Amniotic stem cell (primary cell): Measurements from ENCODE around the gene SLC44A4.
"Not testable (repeated sequence)": the region's sequence is repeated elsewhere in the genome, so short reads cannot be mapped to it uniquely, and the experiment has no call there.

ENCODE experiments used
- DNase-seq: peaks from one replicate; lab custom pipeline; 2025; lab: John Stamatoyannopoulos, UW

SLC44A4 gene

DNA sequence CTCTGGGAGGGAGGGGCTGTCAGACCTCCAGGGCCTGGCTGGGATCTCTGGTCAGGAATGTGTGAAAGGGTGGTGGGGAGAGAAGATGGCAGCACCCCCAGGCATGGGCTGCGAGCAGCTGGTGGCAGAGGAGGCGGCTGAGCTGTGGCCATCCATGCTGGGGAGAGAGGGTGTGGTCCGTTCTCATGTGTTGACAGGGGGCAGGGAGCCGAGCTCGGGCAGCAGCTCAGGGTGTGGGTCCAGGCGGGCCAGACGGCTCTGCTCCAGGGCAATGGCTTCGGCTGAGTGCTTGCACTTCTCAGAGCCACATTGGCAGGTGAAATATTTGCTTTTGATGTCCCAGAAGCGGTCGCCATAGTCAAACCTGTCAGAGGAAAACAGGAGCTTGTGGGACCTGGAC, 1.1 kb upstream of the SLC44A4 start:
- no peak for DNase-seq

DNA sequence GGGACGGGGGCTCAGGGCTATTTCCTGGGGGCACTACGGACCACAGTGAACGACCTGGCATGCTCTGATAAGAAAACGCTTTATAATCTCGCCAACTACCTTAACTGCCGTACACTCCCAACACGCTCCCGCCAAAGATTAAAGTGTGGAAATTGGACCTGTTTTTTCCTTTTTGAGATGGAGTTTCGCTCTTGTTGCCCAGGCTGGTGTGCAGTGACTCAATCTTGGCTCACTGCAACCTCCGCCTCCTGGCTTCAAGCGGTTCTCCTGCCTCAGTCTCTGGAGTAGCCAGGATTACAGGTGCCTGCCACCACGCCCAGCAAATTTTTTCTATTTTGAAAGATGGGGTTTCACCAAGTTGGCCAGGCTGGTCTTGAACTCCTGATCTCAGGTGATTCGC, 346 bp upstream of the SLC44A4 start:
- DNase-seq = no peak

- DNase-seq = no peak
These were observed 575 bp downstream of the SLC44A4 start for GRCh38 chr6:31878222-31878621.

DNA sequence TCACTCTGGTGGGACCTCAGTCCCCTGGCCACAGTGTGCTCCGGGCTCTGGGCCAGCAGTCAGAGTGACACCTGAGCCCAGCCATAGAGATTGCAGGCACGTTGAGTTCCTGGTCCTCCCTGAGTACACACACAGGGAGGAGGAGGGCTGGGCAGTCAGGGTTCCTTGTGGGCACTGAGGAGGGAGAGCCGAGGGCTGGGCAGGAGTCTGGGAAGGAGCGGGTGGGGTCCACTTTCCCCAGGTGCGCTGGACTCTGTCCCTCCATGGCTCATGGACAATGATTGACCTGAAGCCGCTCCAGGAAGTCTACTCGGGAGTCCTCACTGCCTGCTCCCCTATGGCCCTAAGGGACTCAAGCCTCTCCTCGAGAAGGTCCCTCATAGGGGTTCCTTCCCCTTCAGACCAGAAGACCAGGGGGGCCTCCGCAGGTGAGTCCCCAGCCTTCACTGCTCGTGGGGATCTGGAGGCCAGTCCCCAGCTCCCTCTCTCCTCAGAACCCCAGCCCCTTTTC, 1.1 kb downstream of the SLC44A4 start:
- no peak for DNase-seq

- DNase-seq = no peak
These were observed 1.6 kb downstream of the SLC44A4 start for GRCh38 chr6:31877125-31877650.

DNA sequence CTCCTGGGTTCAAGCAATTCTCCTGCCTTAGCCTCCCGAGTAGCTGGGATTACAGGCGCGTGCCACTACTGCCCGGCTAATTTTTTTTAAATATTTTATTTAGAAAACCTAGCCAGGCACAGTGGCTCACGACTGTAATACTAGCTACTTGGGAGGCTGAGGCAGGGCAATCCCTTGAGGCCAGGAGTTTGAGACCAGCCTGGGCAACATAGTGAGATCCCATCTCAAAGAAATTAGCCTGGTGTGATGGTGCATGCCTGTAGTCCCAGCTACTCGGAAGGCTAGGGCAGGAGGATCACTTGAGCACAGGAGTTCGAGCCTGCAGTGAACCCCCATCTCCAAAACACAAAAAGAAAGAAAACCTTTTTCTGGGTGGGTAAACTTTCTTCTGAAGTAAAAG, 2.4 kb downstream of the SLC44A4 start:
- DNase-seq = no peak

- DNase-seq = no peak
These were observed 2.9 kb downstream of the SLC44A4 start for GRCh38 chr6:31875877-31876276.

GRCh38 chr6:31874836-31875572, 3.8 kb downstream of the SLC44A4 start:
- DNase-seq = no peak

DNA sequence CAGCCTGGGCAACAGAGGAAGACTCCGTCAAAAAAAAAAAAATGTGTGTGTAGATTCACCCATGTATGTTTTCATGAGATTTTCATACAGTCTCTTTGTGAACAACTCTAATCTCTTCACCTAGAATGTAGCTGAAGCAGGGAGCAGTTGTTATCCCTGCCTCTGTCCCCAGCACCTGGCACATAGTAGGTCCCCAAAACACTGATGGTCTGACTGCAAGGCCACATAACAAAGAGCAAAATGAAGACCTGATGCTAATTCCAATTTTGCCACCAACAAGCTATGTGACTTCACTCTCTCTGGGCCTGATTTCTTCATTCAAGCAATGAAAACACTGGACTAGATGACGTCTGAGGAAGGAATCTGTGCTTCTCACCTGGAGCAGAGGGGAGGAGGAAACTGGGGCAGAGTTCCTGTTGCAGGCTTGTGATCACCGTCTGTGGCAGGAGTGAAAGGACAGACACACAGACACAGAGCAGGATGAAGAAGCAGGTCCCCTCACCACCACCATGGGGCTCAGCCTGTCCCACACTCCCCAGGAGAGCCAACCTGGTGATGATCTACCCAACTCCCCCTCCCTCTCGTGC, 4.6 kb downstream of the SLC44A4 start:
- DNase-seq = no peak

- no peak for DNase-seq
These were observed 7.6 kb downstream of the SLC44A4 start for GRCh38 chr6:31871046-31871659.

DNA sequence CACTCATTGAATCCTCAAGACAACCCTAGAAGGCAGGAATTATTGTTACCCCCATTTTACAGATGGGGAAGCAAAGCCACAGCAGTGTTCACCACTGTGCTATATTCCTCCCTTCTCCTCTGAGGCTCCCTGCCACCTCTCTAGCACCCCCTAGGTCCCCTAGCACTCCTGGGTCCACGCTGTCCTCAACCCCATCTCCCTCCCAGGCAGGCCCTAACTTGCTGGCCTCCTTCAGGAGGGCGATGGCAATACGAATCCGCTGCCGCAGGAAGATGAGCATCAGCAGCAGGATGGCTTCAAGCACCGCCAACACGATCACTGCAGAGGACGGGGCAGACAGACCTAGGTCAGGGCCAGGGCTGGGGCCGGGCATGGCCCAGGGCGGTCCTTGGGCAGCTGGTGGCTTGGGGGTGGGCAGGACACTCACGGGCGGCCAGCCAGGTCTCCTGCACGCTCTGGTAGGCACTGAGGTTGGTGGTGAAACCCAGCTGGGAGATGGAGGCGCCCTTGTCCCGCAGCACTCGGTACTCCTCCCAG, 8.3 kb downstream of the SLC44A4 start:
- no peak for DNase-seq

GRCh38 chr6:31869343-31869742, 9.5 kb downstream of the SLC44A4 start:
- no peak for DNase-seq

- DNase-seq = not testable (repeated sequence)
These were observed 10.2 kb downstream of the SLC44A4 start for GRCh38 chr6:31868658-31868971.

- DNase-seq = no peak
These were observed 13.3 kb downstream of the SLC44A4 start for GRCh38 chr6:31865205-31866118.

GRCh38 chr6:31864818-31865204, 14.0 kb downstream of the SLC44A4 start:
- DNase-seq = no peak

DNA sequence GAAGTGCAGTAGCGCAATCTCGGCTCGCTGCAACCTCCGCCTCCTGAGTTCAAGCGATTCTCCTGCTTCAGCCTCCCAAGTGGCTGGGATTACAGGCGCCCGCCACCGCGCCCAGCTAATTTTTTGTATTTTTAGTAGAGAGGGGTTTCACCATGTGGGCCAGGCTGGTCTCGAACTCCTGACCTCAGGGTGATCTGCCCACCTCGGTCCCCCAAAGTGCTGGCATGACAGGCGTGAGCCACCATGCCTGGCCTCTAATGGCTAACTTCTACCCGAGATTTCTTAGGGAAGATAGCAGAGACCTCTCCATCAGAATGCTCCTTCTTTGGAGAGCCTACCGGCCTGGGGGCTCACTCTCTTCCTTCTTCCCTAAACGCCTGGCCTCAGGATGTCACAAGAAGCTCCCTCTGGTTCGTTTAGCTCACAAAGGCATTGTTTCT, 14.7 kb downstream of the SLC44A4 start:
- DNase-seq = not testable (repeated sequence)

- DNase-seq = peak; percentile 100
These were observed 16.2 kb downstream of the SLC44A4 start, which contains the start of gene NEU1 for GRCh38 chr6:31862344-31863235. Gene NEU1, minus strand, starts transcription at chr6:31862821. Its CDS starts 45 bp downstream, at chr6:31862776.

DNA sequence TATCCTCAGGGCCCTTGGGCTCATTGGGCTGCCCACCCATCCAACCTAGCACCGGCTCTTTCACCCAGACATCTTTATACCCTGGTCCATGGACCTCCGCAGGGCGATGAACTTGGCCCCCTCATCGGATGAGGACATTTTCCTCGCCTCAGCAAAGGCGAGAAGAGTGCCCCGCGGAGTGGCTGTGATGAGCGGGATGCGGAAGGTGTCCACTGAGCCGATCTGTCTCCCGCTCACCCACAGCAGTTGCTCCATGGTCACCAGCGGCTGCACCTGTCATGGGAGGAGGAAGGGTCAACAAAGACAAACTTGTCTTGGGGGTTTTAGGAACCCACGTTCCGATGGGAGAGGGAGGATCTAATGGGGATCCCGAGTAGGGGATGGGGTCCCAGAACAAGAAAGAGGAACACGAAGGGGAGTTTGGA, 16.9 kb downstream of the SLC44A4 start:
- no peak for DNase-seq

DNA sequence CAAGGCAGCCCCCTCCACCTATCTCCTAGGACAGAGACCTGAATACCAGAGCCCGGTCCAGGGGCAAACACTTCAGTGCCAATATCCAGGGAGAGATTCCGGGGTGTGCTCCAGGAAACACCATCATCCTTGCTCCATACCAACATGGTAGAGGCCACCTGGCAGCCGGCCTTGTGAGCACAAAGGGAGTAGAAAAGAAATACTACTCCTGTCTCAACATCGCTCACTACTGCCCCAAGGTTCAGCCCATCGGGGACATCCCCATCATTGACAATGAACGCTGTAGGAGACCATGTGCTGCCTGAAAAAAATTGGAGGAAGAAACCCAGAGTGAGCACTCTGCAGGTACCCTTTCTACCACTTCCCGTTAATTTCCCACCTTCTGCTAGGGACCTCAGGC, 17.6 kb downstream of the SLC44A4 start:
- DNase-seq = no peak

- no peak for DNase-seq
These were observed 18.4 kb downstream of the SLC44A4 start for GRCh38 chr6:31860349-31860748.

- no peak for DNase-seq
These were observed 18.9 kb downstream of the SLC44A4 start for GRCh38 chr6:31859923-31860322.
